ENCODE data around the gene SH3TC1. TPM values are rescaled to one million over a fixed set of nuclear protein-coding genes. Genes with fewer than 3 reads are reported as not detected.

The SH3TC1 gene
- total RNA-seq, 1 donor from 2014 or later: 64.5 TPM

GRCh38 chr4:8203052-8203401 is 3.9 kb downstream of the SH3TC1 start:
- no peaks in the 10 kb centered on the region for H3K9me3 ChIP-seq
- no peaks in the 10 kb centered on the region for H3K27me3 ChIP-seq
- TF ChIP-seq, protein P1, sequence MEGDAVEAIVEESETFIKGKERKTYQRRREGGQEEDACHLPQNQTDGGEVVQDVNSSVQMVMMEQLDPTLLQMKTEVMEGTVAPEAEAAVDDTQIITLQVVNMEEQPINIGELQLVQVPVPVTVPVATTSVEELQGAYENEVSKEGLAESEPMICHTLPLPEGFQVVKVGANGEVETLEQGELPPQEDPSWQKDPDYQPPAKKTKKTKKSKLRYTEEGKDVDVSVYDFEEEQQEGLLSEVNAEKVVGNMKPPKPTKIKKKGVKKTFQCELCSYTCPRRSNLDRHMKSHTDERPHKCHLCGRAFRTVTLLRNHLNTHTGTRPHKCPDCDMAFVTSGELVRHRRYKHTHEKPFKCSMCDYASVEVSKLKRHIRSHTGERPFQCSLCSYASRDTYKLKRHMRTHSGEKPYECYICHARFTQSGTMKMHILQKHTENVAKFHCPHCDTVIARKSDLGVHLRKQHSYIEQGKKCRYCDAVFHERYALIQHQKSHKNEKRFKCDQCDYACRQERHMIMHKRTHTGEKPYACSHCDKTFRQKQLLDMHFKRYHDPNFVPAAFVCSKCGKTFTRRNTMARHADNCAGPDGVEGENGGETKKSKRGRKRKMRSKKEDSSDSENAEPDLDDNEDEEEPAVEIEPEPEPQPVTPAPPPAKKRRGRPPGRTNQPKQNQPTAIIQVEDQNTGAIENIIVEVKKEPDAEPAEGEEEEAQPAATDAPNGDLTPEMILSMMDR (IDR thresholded peaks at IDR 0.05): no peak
- H3K4me1 ChIP-seq: peaks cover 8 to 20% of the 10 kb centered on the region in 2 donors
- no peak overlapping the region for H3K4me3 ChIP-seq
- H3K27ac ChIP-seq: no peak overlapping the region
- intact Hi-C loops (cut with DNase I): no loop called here
- H3K36me3 ChIP-seq: no peaks in the 10 kb centered on the region
- DNase-seq (ENCODE audit: low spot score in 2 of 2): no peak

- no peak for DNase-seq (ENCODE audit: low spot score in 2 of 2)
- intact Hi-C loops (cut with DNase I): no loop called here
- no peaks in the 10 kb centered on the region for H3K36me3 ChIP-seq
- TF ChIP-seq, protein P1 (IDR thresholded peaks at IDR 0.05): no peak
- H3K9me3 ChIP-seq: no peaks in the 10 kb centered on the region
- H3K27ac ChIP-seq: no peak overlapping the region
- no peaks in the 10 kb centered on the region for H3K27me3 ChIP-seq
- H3K4me3 ChIP-seq: no peak overlapping the region
- peaks cover 8 to 15% of the 10 kb centered on the region in 2 donors for H3K4me1 ChIP-seq
Observed at GRCh38 chr4:8203817-8204216, 4.7 kb downstream of the SH3TC1 start.

- Histone ChIP-seq H3K4me3 (no peak overlapping the region), H3K27me3 (no peaks in the 10 kb centered on the region), H3K4me1 (peaks cover 0 to 6% of the 10 kb centered on the region in 2 donors), H3K9me3 (no peaks in the 10 kb centered on the region), H3K27ac (no peak overlapping the region), H3K36me3 (no peaks in the 10 kb centered on the region)
- no peak for DNase-seq (ENCODE audit: low spot score in 2 of 2)
- intact Hi-C loops (cut with DNase I): no loop called here
- TF ChIP-seq, protein P1 (IDR thresholded peaks at IDR 0.05): no peak
Observed at GRCh38 chr4:8204576-8205227, 5.6 kb downstream of the SH3TC1 start.

DNA sequence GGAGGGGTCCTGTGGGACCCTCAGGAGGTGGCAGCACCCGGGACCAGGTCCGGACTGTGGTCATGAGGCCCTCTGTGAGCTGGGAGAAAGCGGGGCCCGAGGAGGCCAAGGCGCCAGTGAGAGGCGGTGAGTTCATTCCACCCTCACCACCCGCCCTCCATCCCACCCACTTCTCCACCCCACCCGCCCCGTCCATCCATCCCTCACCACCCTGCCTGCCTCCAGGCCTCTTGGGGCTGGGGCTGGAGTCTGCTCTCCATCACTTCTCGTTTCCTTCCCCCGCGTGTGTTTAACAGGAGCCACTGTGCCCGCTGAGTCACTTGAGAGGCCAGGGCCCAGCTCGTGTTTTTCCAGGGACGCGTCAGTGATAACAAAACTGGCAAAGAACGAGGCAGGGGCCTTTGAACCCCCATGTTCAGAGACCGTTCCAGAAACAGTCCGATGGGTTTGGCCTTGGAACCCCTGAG is 6.2 kb downstream of the SH3TC1 start:
- H3K27ac ChIP-seq: no peak overlapping the region
- H3K27me3 ChIP-seq: no peaks in the 10 kb centered on the region
- no peaks in the 10 kb centered on the region for H3K36me3 ChIP-seq
- no peak overlapping the region for H3K4me3 ChIP-seq
- H3K4me1 ChIP-seq: peaks cover 0 to 5% of the 10 kb centered on the region in 2 donors
- DNase-seq (ENCODE audit: low spot score in 2 of 2): peak in 1 of 2 donors; percentile 77
- intact Hi-C loops (cut with DNase I): no loop called here
- TF ChIP-seq, protein P1 (IDR thresholded peaks at IDR 0.05): no peak
- no peaks in the 10 kb centered on the region for H3K9me3 ChIP-seq

GRCh38 chr4:8205749-8206611 is 6.9 kb downstream of the SH3TC1 start:
- Histone ChIP-seq H3K9me3 (no peaks in the 10 kb centered on the region), H3K4me1 (peaks cover 0 to 5% of the 10 kb centered on the region in 2 donors), H3K27me3 (no peaks in the 10 kb centered on the region), H3K36me3 (no peaks in the 10 kb centered on the region), H3K4me3 (no peak overlapping the region), H3K27ac (no peak overlapping the region)
- no peak for DNase-seq (ENCODE audit: low spot score in 2 of 2)
- TF ChIP-seq, protein P1 (IDR thresholded peaks at IDR 0.05): no peak
- intact Hi-C loops (cut with DNase I): no loop called here
